HCEC 1CT (cell line): Measurements from ENCODE around the gene TNRC6C.
A peak's percentile ranks its signal among the peaks of the same experiment; 100 is the strongest.

ENCODE experiments used
- DNase-seq: peaks from one replicate; pipeline ENCODE4 v3.0.0-alpha.2; 2017

The TNRC6C gene

GRCh38 chr17:78016852-78017251 lies 58.3 kb downstream of the TNRC6C start:
- no peak for DNase-seq

- peak; percentile 22 for DNase-seq
Measured at GRCh38 chr17:78019367-78019975, 61.0 kb downstream of the TNRC6C start.

- no peak for DNase-seq
Measured at GRCh38 chr17:78019976-78020716, 61.6 kb downstream of the TNRC6C start.

DNA sequence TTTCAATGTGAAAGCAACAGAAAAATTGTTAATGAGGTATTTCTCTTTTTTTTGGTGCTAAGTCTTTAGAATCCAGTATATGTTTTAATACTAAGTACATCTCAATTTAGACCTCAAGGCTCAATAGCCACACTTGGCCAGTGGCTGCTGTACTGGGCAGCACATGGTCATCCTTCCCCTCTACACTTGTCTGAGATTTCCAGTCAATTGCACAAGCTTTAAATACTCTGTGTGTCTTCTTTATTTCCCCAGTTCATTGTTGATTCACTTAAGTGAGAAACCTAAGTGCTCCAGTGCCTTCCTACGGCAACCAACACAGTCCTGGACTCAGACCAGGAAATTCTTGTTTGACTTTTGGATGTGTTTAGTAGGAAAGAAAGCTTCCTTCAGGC lies 62.2 kb downstream of the TNRC6C start:
- DNase-seq = no peak

GRCh38 chr17:78022425-78022824 lies 63.9 kb downstream of the TNRC6C start:
- no peak for DNase-seq

DNA sequence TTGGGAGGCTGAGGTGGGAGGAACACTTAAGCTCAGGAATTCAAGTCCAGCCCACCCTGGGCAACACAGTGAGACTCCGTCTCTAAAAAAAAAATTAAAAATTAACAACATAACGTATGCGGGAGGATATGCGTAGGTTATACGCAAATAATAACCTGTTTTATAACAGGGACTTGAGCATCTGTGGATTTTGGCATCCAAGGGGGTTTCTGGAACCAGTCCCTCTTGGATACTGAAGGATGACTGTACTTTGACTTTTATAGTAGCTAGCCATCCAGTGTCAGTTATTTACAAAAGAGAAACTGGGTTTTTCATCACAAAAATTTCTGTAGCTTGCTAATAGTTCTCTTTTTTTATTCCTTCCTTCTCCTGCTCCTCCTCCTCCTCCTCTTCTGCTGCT lies 64.5 kb downstream of the TNRC6C start:
- no peak for DNase-seq

DNA sequence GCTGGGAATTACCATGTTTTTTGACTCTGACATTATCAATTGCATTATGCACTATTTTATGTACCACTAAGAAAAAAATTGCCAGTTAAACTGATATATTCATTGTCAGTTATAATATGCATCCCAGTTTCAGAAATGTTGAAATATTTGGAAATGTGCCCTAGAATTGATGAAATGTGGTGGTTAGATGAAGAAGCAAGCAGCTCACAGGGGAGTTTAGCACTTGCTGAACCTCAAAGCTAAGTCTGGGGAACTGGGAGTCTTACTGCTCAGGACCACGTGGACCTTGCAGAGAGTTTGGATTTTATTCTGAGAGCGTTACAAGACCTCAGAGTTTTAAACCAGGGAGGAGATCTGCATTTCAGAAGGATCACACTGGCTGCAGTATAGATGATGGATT lies 67.9 kb downstream of the TNRC6C start:
- DNase-seq = no peak

GRCh38 chr17:78027121-78027520 lies 68.6 kb downstream of the TNRC6C start:
- DNase-seq = no peak

DNA sequence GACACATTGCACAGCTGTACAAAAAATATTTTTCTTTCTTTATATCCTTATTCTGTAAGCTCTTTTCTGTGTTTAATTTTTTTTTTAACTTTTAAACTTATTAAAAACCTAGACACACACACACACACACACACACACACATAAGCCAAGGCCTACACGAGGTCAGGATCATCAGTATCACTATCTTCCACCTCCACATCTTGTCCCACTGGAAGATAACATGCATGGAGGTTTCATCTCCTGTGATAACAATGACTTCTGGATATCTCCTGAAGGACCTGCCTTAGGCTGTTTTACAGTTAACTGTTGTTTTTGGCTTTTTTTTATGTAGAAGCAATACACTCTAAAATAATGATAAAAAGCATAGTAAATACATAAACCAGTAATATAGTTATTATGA lies 71.2 kb downstream of the TNRC6C start:
- DNase-seq = no peak

- DNase-seq = no peak
Measured at GRCh38 chr17:78031435-78031834, 72.9 kb downstream of the TNRC6C start.

DNA sequence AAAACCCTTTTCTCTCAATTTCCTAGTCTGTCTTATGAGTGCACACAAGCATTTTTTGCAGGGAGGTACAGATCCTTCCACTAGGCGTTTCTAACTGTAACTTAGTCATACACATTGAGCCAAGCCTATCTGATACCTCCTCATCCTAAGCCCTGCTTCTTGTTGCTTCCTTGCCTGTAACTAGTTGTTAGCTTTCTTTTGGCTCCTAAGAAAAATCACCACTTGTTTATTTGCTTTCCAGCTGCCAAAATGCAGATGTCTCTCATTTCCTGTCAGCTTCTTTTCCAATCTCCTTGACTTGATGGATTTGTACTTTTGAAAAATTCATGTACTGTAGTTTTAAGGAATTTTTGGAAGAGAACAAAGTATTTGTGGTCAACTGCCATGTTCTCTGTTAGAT lies 73.7 kb downstream of the TNRC6C start:
- peak; percentile 61 for DNase-seq

- peak; percentile 49 for DNase-seq
Measured at GRCh38 chr17:78034429-78035091, 76.1 kb downstream of the TNRC6C start.

DNA sequence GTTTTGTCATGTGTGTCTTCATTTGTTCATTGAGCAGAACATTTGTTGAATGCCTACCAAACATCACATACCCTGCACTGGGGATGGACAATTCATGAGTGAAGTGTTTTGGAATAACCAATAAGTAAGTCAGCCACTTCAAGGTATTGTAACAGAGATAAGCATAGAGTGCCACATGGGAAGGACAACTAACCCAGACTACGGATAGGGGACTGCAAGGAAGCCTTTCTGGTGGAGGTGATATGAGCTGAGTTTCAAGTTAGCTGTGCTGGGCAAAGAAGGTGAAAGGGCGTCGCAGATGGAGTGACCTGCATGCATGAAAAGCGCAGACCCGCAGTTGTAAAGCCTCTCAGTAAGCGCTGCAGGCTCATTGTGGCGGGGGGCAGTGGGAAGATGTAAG lies 78.8 kb downstream of the TNRC6C start:
- DNase-seq = no peak

DNA sequence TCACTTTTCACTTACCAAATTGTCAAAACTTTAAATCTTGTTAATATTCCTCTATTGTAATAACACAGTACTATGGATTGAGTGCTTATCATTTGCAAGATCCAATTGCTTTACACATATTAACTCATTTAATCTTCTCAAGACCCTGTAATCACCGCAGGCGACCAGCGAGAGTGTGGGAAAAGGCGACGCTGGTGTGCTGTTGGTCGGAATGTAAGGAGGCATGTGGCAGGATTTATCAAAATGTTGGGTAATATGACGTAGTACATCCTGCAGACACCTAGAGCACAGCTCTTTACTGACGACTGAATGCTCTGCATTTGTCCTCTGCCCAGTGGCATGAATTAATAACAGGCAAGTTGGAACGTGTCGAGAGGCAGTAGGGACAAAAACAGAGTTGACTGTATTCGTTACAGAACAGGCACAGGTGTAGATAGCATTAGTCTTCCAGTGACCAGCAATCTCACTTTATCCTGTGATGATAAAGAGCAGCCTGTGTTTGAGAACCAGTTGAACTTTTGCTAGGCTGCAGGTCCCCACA lies 80.3 kb downstream of the TNRC6C start:
- DNase-seq = no peak

- no peak for DNase-seq
Measured at GRCh38 chr17:78039581-78039980, 81.1 kb downstream of the TNRC6C start.

DNA sequence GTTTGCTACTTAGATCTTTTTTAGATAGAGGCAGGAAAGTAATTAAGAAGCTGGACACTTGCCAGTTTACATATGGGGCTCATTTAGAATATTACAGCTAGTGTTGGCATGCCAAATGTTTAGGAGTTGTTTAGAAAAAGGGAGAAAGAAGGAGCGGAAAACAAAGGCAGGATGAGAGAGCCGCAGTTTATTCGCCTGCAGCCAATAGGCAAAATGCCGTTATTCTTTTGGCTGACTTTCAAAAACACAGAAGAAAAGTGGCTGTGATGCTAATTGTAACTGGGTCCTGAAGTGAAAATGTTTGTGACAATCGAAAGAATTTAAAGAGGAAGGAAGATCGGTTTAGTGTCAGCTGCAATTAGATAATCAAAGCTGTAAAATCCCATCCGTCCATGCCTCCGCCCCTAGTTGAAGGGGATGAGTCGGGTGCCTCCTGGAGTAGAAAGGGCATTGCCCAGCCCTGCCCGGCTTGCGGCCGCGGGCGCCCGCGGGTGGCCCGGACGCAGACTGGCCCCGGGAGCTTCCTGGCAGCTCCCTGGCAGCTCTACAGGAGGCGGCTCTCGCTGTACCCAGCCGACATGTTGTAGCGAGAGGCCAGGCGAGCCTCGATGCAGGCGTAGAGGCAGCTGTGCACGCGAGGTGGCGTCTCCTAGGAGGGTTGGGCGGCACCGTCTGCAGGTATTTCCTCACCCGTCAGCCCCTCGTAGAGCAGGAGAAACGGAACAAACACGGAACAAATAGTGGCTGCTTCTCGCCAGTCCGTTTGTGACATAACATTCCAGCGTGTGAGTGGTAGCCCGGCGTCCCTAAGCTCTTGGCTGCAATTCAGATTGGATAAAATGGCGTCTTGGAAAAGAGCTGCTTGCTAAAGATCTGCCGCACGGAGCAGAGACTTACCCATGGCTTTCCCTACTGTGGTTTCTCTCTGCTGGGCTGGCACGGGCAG lies 82.2 kb downstream of the TNRC6C start:
- DNase-seq = peak; percentile 62

DNA sequence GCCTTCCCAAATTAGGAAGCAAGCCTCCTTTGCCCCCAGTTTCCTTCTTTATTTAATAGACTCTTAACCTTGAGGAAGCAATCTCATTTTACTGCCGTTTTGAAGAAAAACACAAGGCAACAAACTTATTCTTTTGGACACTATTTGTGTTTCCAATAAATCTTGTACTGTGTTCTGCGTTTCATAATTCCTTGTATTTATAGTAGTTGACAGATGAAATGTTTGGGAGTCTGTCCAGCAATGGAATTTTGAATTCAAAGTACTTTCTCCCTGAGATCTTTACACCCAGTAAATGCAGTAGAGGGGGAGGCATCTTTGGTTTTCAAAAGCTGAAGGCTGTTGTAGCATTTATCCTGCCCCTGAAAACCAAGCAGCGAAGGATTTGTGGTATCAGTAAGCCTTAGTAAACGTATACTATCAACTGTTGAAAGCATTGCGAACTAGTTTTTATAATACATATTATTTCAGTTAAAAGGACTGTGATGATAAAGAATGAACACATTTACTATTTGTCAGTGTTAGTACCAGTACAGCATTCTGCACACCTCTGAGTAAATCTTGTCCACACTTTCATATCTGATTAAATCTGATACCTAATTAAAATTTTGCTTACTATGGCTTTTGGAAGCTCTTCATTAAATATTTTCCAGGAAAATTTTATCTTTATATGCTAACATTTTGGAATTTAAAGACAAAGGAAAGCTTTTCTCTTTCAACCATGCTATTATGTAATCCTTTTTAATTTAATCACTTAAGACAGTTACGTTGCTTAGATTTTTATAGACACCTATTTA lies 83.1 kb downstream of the TNRC6C start:
- DNase-seq = peak; percentile 18

GRCh38 chr17:78042542-78042941 lies 84.0 kb downstream of the TNRC6C start:
- DNase-seq = no peak

DNA sequence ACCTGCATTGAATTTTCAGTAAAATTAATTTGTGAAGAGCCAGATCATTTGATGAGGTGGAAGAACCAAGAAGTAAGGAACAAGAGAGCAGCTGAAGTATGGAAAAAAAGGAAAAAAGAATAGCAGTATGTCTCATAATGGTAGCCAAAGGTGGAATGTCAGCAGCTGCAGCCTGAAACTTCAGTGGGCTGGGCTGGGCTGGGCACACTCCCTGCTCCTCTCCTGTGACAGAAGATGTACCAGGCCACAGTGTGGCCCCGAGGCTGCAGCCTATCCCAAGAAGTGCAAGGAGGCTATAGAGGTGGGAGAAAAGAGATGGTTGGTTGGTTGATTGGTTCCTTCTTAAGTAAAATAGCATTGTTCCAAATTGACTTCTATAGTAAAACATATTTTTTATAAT lies 84.5 kb downstream of the TNRC6C start:
- no peak for DNase-seq

GRCh38 chr17:78044280-78044835 lies 85.9 kb downstream of the TNRC6C start:
- DNase-seq = peak; percentile 17

DNA sequence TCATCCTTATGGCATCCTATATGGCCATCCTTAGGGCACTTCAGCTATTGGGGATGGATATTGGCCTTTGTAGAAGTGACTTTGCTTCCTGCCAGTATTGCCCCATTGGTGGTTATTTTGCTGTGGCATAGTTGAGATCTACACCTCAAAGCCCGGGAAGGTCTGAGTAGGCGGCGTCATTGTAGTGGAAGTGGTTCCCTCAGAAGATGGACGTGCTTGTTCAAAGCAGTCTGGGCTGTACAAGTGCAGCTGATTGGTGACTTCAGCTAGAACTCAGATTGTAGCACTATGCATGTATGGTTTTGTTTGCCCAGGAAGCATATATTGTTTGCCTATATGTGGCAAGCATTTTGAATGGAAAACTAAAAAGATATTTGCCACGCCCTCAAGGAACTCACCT lies 86.8 kb downstream of the TNRC6C start:
- DNase-seq = no peak

DNA sequence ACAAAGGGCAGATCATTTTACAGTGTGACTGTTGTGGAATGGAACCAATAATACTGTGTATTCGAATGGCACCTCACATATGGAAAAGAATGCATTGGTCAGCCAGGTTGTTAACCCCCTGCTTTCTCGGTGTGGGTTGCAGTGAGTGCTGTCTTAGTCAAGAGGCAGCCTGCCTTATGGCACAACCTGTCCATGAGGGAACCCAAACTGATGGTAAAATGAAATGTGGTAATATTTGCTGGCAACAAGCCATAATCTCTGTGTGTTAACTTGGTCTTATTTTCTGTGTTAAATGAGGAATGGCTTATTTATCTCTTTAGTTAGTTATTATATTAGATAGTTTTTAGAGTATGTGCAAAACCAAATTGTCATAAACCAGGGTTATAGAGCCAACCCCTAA lies 88.4 kb downstream of the TNRC6C start:
- no peak for DNase-seq
